Measurements from ENCODE around the gene LGMN.

- TF ChIP-seq, protein P1, sequence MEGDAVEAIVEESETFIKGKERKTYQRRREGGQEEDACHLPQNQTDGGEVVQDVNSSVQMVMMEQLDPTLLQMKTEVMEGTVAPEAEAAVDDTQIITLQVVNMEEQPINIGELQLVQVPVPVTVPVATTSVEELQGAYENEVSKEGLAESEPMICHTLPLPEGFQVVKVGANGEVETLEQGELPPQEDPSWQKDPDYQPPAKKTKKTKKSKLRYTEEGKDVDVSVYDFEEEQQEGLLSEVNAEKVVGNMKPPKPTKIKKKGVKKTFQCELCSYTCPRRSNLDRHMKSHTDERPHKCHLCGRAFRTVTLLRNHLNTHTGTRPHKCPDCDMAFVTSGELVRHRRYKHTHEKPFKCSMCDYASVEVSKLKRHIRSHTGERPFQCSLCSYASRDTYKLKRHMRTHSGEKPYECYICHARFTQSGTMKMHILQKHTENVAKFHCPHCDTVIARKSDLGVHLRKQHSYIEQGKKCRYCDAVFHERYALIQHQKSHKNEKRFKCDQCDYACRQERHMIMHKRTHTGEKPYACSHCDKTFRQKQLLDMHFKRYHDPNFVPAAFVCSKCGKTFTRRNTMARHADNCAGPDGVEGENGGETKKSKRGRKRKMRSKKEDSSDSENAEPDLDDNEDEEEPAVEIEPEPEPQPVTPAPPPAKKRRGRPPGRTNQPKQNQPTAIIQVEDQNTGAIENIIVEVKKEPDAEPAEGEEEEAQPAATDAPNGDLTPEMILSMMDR (IDR thresholded peaks at IDR 0.05; ENCODE audit: low read depth, low read length, missing input control) = no peak
- no peak for TF ChIP-seq REST (IDR thresholded peaks at IDR 0.05)
- no peak for TF ChIP-seq MAX (IDR thresholded peaks at IDR 0.05)
- TF ChIP-seq YY1 (IDR thresholded peaks at IDR 0.05) = no peak
- no peak for TF ChIP-seq FOXA1 (IDR thresholded peaks at IDR 0.05)
- no peak for TF ChIP-seq SP1 (IDR thresholded peaks at IDR 0.05)
Measured at GRCh38 chr14:92677955-92678354, 70.5 kb downstream of the LGMN start.
